Subcutaneous abdominal adipose tissue (tissue), 5 donors: ENCODE measurements around the gene ADD1.

Experiments
- H3K27ac ChIP-seq: one replicate; pipeline ENCODE4 v1.7.0; 2013; ENCODE audit warnings: low read depth, mild to moderate bottlenecking, inconsistent platforms, low read length, moderate library complexity
- H3K27me3 ChIP-seq, 5 donors: one replicate each; pipeline ENCODE4 v1.7.0; 2013; ENCODE audit warnings: low read length in 5 of 5, inconsistent platforms in 1 of 5; ENCODE audit not compliant: control insufficient read depth in 5 of 5, insufficient read depth in 4 of 5
- H3K36me3 ChIP-seq, 5 donors: one replicate each; pipeline ENCODE4 v1.7.0; 2013; ENCODE audit warnings: low read length in 5 of 5; ENCODE audit not compliant: control insufficient read depth in 5 of 5, insufficient read depth in 5 of 5
- H3K4me1 ChIP-seq, 5 donors: one replicate each; pipeline ENCODE4 v1.7.0; 2013; ENCODE audit warnings: low read length in 5 of 5, mild to moderate bottlenecking in 3 of 5, moderate library complexity in 1 of 5; ENCODE audit not compliant: control insufficient read depth in 5 of 5, insufficient read depth in 5 of 5
- H3K4me3 ChIP-seq, 5 donors: one replicate each; pipeline ENCODE4 v1.7.0; 2013; ENCODE audit warnings: low read length in 5 of 5, low read depth in 1 of 5
- H3K9ac ChIP-seq, 5 donors: one replicate each; pipeline ENCODE4 v1.7.0; 2013; ENCODE audit warnings: low read length in 5 of 5, mild to moderate bottlenecking in 4 of 5, moderate library complexity in 3 of 5
- H3K9me3 ChIP-seq, 5 donors: one replicate each; pipeline ENCODE4 v1.7.0; 2013; ENCODE audit warnings: low read length in 5 of 5; ENCODE audit not compliant: control insufficient read depth in 5 of 5
- donor health status: healthy.
- donor health status: healthy.
- donor health status: healthy.
- donor health status: healthy.
- donor health status: healthy.

ADD1 gene

DNA sequence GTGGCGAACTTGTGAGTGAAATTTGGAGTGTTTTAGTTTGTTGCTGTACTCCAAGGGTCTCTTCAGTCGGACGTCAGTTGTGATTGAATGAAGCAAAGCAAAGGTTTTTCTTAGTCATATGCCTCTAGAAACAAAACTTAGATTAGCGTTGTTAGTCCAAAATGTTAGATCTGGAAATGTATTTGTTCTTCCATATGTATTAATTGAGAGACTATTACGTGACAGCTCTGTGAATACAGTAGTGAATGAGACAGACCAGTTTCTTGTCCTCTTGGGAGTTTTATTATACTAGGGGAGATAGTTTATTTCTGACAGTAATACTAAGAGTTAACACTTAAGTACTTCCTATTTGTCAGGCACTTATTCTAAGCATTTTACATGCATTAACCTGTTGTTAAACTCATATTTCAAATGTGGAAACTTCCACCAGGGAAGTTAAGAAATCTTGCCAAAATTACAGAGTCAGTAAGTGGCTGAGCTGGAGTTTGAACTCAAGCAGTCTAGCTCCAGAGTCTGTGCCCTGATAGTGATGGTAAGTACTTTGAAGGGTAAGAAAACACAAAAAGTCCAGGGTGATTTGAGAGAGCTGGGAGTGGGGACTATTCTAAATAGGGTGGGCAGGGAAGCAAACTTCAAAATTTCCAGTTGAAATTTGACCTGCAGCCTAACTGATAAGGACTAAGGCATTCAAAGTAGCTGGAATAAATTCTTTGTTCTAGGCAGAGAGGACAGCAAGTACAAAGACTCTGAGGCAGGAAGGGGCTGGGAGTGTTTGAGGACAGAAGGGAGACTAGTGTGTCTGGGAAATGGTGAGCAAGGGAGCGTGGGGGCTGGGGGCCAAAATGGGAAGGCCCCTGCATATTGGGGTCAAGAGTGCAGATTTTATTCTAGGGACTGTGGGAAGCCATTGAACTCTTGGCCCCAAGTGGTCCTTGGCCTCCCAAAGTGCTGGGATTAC is 17.0 kb downstream of the ADD1 start:
- Histone ChIP-seq H3K9me3 (no peaks in the 10 kb centered on the region), H3K36me3 (no peaks in the 10 kb centered on the region), H3K4me3 (no peak overlapping the region), H3K27ac (peak overlapping the region; percentile 19), H3K4me1 (peaks cover 7 to 72% (median 60%) of the 10 kb centered on the region in 5 donors), H3K9ac (peak overlapping the region in 1 of 5 donors; percentile 25), H3K27me3 (no peaks in the 10 kb centered on the region)

- H3K9ac ChIP-seq, result peak overlapping the region in 1 of 5 donors; percentile 18
- H3K27me3 ChIP-seq, result no peaks in the 10 kb centered on the region
- H3K4me1 ChIP-seq, result peaks cover 7 to 78% (median 67%) of the 10 kb centered on the region in 5 donors
- no peak overlapping the region for H3K4me3 ChIP-seq
- H3K27ac ChIP-seq, result peak overlapping the region; percentile 22
- no peaks in the 10 kb centered on the region for H3K9me3 ChIP-seq
- H3K36me3 ChIP-seq, result no peaks in the 10 kb centered on the region
Observed at GRCh38 chr4:2861631-2862436, 18.2 kb downstream of the ADD1 start.

- Histone ChIP-seq H3K4me1 (peaks cover 7 to 84% (median 71%) of the 10 kb centered on the region in 5 donors), H3K4me3 (no peak overlapping the region), H3K27ac (peak overlapping the region; percentile 22), H3K27me3 (no peaks in the 10 kb centered on the region), H3K9me3 (no peaks in the 10 kb centered on the region), H3K36me3 (no peaks in the 10 kb centered on the region), H3K9ac (peak overlapping the region in 2 of 5 donors; percentile 18 to 56)
Observed at GRCh38 chr4:2862528-2862927, 18.9 kb downstream of the ADD1 start.

DNA sequence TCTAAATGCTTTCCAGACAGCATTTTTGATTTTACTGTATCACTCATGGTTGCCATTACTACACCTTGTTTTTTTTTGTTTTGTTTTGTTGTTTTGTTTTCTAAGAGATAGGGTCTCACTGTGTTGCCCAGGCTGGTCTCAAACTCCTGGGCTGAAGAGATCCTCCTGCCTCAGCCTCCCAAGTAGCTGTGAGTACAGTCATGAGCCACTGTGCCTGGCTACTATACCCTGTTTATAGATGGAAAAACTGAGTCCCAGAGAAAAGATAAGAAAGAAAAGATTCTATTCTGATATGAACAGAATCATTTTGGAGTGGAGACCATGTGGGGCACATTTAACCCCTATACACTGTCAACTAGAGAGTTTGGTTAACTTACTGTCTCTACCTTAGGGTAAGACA is 20.0 kb downstream of the ADD1 start:
- Histone ChIP-seq H3K27ac (peak overlapping the region; percentile 22), H3K27me3 (no peaks in the 10 kb centered on the region), H3K4me3 (no peak overlapping the region), H3K9me3 (no peaks in the 10 kb centered on the region), H3K9ac (no peak overlapping the region), H3K36me3 (no peaks in the 10 kb centered on the region), H3K4me1 (peaks cover 17 to 85% (median 76%) of the 10 kb centered on the region in 5 donors)

GRCh38 chr4:2865196-2865780 is 21.6 kb downstream of the ADD1 start:
- peak overlapping the region in 1 of 5 donors; percentile 24 for H3K9ac ChIP-seq
- no peak overlapping the region for H3K4me3 ChIP-seq
- H3K4me1 ChIP-seq, result peaks cover 17 to 86% (median 76%) of the 10 kb centered on the region in 5 donors
- no peaks in the 10 kb centered on the region for H3K9me3 ChIP-seq
- no peaks in the 10 kb centered on the region for H3K27me3 ChIP-seq
- H3K27ac ChIP-seq, result no peak overlapping the region
- no peaks in the 10 kb centered on the region for H3K36me3 ChIP-seq

DNA sequence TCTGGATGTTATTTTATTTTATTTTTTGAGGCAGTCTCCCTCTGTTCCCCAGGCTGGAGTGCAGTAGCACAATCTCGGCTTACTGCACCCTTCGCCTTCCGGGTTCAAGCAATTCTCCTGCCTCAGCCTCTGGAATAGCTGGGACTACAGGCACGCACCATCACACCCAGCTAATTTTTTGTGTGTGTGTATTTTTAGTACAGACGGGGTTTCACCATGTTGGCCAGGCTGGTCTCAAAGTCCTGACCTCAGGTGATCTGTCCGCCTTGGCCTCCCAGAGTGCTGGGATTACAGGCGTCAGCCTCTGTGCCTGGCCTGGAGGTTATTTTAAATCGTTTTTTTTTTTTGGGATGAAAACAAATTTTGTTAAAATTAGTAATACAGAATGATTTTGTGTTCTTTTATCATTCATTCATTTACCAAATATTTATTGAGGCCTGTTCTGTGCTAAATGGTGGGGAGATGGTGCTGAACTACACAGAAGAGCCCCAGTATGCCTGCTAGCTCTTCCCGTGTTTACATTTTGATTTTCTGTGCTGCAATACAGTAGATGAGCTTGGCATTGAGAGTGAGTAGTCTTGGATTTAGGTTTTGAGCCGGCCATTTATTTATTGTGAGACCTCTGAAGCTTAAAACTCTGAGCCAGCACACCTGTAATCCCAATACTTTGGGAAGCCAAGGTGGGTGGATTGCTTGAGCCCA is 22.7 kb downstream of the ADD1 start:
- H3K36me3 ChIP-seq, result no peaks in the 10 kb centered on the region
- H3K4me1 ChIP-seq, result peaks cover 17 to 78% (median 71%) of the 10 kb centered on the region in 5 donors
- H3K27ac ChIP-seq, result no peak overlapping the region
- no peaks in the 10 kb centered on the region for H3K9me3 ChIP-seq
- no peak overlapping the region for H3K9ac ChIP-seq
- no peaks in the 10 kb centered on the region for H3K27me3 ChIP-seq
- H3K4me3 ChIP-seq, result no peak overlapping the region

DNA sequence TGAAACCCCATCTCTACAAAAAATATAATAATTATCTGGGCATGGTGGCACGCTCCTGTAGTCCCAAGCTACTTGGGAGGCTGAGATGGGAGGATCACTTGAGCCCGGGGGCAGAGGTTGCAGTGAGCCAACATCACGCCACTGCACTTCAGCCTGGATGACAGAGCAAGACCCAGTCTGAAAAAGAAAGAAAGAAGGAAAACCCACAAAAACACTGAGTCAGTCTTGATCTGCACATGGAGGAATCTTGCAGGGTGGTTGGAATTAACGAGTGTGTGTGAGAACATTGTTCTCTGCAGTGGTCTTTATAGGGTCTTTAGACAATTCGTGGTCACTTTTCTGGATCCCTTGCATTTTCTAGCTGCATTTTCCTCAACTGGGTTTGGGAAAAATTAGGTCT is 23.2 kb downstream of the ADD1 start:
- Histone ChIP-seq H3K4me3 (no peak overlapping the region), H3K9me3 (no peaks in the 10 kb centered on the region), H3K9ac (no peak overlapping the region), H3K27me3 (no peaks in the 10 kb centered on the region), H3K27ac (no peak overlapping the region), H3K36me3 (no peaks in the 10 kb centered on the region), H3K4me1 (peaks cover 17 to 77% (median 65%) of the 10 kb centered on the region in 5 donors)

- Histone ChIP-seq H3K27ac (peak overlapping the region; percentile 48), H3K4me1 (peaks cover 10 to 69% (median 55%) of the 10 kb centered on the region in 5 donors), H3K36me3 (no peaks in the 10 kb centered on the region), H3K9ac (peak overlapping the region in 4 of 5 donors; percentile 9 to 63 (median 29)), H3K27me3 (no peaks in the 10 kb centered on the region), H3K4me3 (peak overlapping the region in 4 of 5 donors; percentile 45 to 55 (median 50)), H3K9me3 (no peaks in the 10 kb centered on the region)
Observed at GRCh38 chr4:2867758-2868491, 24.3 kb downstream of the ADD1 start.
